ENCODE measurements around the gene ZNF831.

DNA sequence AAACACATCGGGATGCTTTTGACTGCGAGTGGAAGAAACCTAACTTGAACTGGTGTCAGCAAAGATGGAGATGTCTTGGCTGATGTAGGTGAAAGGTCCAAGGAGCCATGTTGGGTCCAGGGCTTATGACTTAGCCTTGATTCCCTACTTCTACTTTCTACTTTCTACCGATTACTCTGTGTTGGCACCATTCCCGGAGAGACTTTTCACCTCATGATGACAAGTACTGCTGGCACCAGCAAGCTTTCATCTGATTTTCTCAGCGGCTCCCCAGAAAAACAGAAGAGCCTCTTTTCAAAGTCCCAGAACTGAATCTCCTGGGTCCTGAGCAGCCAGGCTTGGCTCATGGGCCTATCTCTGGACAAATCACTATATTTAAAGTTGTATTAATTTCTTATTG lies 131.9 kb downstream of the ZNF831 start:
- TF ChIP-seq POLR2AphosphoS5 (IDR thresholded peaks at IDR 0.05) (no peak), EP300 (IDR thresholded peaks at IDR 0.05) (no peak)
- TF ChIP-seq, protein P1, sequence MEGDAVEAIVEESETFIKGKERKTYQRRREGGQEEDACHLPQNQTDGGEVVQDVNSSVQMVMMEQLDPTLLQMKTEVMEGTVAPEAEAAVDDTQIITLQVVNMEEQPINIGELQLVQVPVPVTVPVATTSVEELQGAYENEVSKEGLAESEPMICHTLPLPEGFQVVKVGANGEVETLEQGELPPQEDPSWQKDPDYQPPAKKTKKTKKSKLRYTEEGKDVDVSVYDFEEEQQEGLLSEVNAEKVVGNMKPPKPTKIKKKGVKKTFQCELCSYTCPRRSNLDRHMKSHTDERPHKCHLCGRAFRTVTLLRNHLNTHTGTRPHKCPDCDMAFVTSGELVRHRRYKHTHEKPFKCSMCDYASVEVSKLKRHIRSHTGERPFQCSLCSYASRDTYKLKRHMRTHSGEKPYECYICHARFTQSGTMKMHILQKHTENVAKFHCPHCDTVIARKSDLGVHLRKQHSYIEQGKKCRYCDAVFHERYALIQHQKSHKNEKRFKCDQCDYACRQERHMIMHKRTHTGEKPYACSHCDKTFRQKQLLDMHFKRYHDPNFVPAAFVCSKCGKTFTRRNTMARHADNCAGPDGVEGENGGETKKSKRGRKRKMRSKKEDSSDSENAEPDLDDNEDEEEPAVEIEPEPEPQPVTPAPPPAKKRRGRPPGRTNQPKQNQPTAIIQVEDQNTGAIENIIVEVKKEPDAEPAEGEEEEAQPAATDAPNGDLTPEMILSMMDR (IDR thresholded peaks at IDR 0.05) = no peak
